Measurements from ENCODE around the gene DDAH1.

Gene DDAH1

DNA sequence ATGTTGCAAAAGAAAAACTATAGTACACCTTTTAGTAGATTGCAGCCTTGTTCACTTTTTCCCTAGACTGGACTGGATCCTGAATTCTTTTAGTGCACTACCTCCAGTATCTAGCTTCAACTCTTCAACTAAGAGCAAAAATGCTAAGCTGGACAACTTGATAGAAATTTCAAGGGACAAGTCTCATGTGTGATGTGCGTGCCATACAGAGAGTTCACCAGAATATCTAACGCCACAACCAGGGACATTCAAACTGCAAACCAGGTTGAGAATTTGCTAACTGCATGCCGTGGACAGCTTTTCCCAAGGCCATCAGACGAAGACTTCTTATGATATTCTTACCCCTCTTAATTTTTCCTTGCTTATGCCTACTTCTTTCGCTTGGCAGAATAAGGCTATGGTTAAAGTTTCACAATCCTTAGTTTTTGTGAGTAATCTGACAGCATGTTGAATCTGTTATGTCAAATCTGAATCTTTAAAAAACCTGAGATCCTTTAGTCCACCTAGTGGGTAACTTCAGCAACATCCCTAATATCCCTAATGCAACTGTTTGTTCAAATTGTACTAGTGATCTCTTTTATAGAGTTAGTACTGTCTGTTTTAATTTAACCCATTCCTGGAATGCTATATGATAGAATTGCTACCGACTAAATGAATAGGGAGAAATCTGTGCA lies 66.4 kb downstream of the DDAH1 start:
- no peak overlapping the region for H3K9ac ChIP-seq (ENCODE audit: low read depth in 1 of 2, low read length in 2 of 2)
- H3K27me3 ChIP-seq (ENCODE audit: control insufficient read depth in 2 of 2, insufficient read depth in 2 of 2, low read length in 2 of 2): no peaks in the 10 kb centered on the region
- no peaks in the 10 kb centered on the region for H3K36me3 ChIP-seq (ENCODE audit: control insufficient read depth in 2 of 2, insufficient read depth in 2 of 2, low read length in 2 of 2)
- H3K4me3 ChIP-seq (ENCODE audit: low read length in 2 of 2): no peak overlapping the region
- no peak overlapping the region for H3K27ac ChIP-seq (ENCODE audit: low read depth in 2 of 2, low read length in 2 of 2)
- no peaks in the 10 kb centered on the region for H3K9me3 ChIP-seq (ENCODE audit: control insufficient read depth in 2 of 2, low read length in 2 of 2)
- H3K4me1 ChIP-seq (ENCODE audit: control insufficient read depth in 2 of 2, insufficient read depth in 2 of 2, low read length in 2 of 2): no peaks in the 10 kb centered on the region

DNA sequence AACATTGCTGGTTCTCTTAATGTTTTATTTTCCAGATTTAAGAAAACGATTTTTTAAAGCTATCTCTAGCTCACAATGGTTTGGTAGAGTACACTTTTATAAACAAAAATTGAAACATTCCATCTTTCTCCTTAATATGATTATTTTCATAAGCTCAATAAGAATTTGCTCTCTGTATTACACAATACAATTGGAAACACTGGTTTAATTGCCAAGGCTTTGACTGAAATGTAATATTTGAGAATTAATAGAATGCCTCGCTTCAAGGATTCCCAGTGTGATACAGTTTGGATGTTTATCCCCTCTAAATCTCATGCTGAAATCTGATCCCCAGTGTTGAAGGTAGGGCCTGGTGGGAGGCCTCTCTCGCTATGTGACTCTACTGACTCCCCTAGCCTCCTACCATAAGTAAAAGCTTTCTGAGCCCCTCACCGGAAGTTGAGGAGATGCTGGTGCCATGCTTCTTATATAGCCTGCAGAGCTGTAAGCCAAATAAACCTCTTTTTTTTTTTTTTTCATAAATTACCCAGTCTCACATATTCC lies 67.4 kb downstream of the DDAH1 start:
- no peaks in the 10 kb centered on the region for H3K36me3 ChIP-seq (ENCODE audit: control insufficient read depth in 2 of 2, insufficient read depth in 2 of 2, low read length in 2 of 2)
- H3K4me3 ChIP-seq (ENCODE audit: low read length in 2 of 2): no peak overlapping the region
- no peaks in the 10 kb centered on the region for H3K4me1 ChIP-seq (ENCODE audit: control insufficient read depth in 2 of 2, insufficient read depth in 2 of 2, low read length in 2 of 2)
- H3K27me3 ChIP-seq (ENCODE audit: control insufficient read depth in 2 of 2, insufficient read depth in 2 of 2, low read length in 2 of 2): no peaks in the 10 kb centered on the region
- H3K9ac ChIP-seq (ENCODE audit: low read depth in 1 of 2, low read length in 2 of 2): no peak overlapping the region
- no peaks in the 10 kb centered on the region for H3K9me3 ChIP-seq (ENCODE audit: control insufficient read depth in 2 of 2, low read length in 2 of 2)
- H3K27ac ChIP-seq (ENCODE audit: low read depth in 2 of 2, low read length in 2 of 2): no peak overlapping the region

GRCh38 chr1:85396194-85396593 lies 68.8 kb downstream of the DDAH1 start:
- no peak overlapping the region for H3K27ac ChIP-seq (ENCODE audit: low read depth in 2 of 2, low read length in 2 of 2)
- H3K27me3 ChIP-seq (ENCODE audit: control insufficient read depth in 2 of 2, insufficient read depth in 2 of 2, low read length in 2 of 2): no peaks in the 10 kb centered on the region
- H3K9ac ChIP-seq (ENCODE audit: low read depth in 1 of 2, low read length in 2 of 2): no peak overlapping the region
- H3K9me3 ChIP-seq (ENCODE audit: control insufficient read depth in 2 of 2, low read length in 2 of 2): no peaks in the 10 kb centered on the region
- H3K36me3 ChIP-seq (ENCODE audit: control insufficient read depth in 2 of 2, insufficient read depth in 2 of 2, low read length in 2 of 2): no peaks in the 10 kb centered on the region
- no peaks in the 10 kb centered on the region for H3K4me1 ChIP-seq (ENCODE audit: control insufficient read depth in 2 of 2, insufficient read depth in 2 of 2, low read length in 2 of 2)
- no peak overlapping the region for H3K4me3 ChIP-seq (ENCODE audit: low read length in 2 of 2)

GRCh38 chr1:85394130-85394529 lies 70.8 kb downstream of the DDAH1 start:
- Histone ChIP-seq H3K9ac (ENCODE audit: low read depth in 1 of 2, low read length in 2 of 2) (no peak overlapping the region), H3K4me3 (ENCODE audit: low read length in 2 of 2) (no peak overlapping the region), H3K4me1 (ENCODE audit: control insufficient read depth in 2 of 2, insufficient read depth in 2 of 2, low read length in 2 of 2) (no peaks in the 10 kb centered on the region), H3K9me3 (ENCODE audit: control insufficient read depth in 2 of 2, low read length in 2 of 2) (no peaks in the 10 kb centered on the region), H3K36me3 (ENCODE audit: control insufficient read depth in 2 of 2, insufficient read depth in 2 of 2, low read length in 2 of 2) (no peaks in the 10 kb centered on the region), H3K27me3 (ENCODE audit: control insufficient read depth in 2 of 2, insufficient read depth in 2 of 2, low read length in 2 of 2) (no peaks in the 10 kb centered on the region), H3K27ac (ENCODE audit: low read depth in 2 of 2, low read length in 2 of 2) (no peak overlapping the region)

DNA sequence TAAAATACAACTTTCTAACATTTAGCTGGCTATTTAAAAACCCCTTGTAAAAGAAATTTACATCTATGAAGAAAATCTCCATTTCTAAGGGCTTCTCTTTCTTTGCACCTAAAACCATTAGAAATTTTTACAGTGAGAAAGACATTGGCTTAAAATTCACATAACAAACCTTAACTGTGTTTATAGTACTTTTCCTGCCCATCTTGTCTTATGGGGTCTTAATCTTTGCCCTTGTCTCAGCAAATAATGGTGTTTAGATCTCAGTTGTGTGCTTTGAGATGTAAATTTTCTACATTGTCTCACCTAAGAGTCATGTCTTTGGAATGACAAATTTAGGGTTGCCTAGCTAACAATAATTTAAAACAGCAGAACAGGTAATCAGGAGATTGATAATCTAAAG lies 71.5 kb downstream of the DDAH1 start:
- Histone ChIP-seq H3K9ac (ENCODE audit: low read depth in 1 of 2, low read length in 2 of 2) (no peak overlapping the region), H3K27ac (ENCODE audit: low read depth in 2 of 2, low read length in 2 of 2) (no peak overlapping the region), H3K27me3 (ENCODE audit: control insufficient read depth in 2 of 2, insufficient read depth in 2 of 2, low read length in 2 of 2) (no peaks in the 10 kb centered on the region)

GRCh38 chr1:85388416-85388815 lies 76.5 kb downstream of the DDAH1 start:
- Histone ChIP-seq H3K27me3 (ENCODE audit: control insufficient read depth in 2 of 2, insufficient read depth in 2 of 2, low read length in 2 of 2) (no peaks in the 10 kb centered on the region), H3K4me3 (ENCODE audit: low read length in 2 of 2) (no peak overlapping the region), H3K9me3 (ENCODE audit: control insufficient read depth in 2 of 2, low read length in 2 of 2) (no peaks in the 10 kb centered on the region), H3K9ac (ENCODE audit: low read depth in 1 of 2, low read length in 2 of 2) (no peak overlapping the region), H3K27ac (ENCODE audit: low read depth in 2 of 2, low read length in 2 of 2) (no peak overlapping the region), H3K36me3 (ENCODE audit: control insufficient read depth in 2 of 2, insufficient read depth in 2 of 2, low read length in 2 of 2) (no peaks in the 10 kb centered on the region), H3K4me1 (ENCODE audit: control insufficient read depth in 2 of 2, insufficient read depth in 2 of 2, low read length in 2 of 2) (no peaks in the 10 kb centered on the region)

More for the DNA sequence above, 71.5 kb downstream of the DDAH1 start:
- H3K36me3 ChIP-seq (ENCODE audit: control insufficient read depth in 2 of 2, insufficient read depth in 2 of 2, low read length in 2 of 2): no peaks in the 10 kb centered on the region
- H3K4me1 ChIP-seq (ENCODE audit: control insufficient read depth in 2 of 2, insufficient read depth in 2 of 2, low read length in 2 of 2): no peaks in the 10 kb centered on the region
- no peak overlapping the region for H3K4me3 ChIP-seq (ENCODE audit: low read length in 2 of 2)
- H3K9me3 ChIP-seq (ENCODE audit: control insufficient read depth in 2 of 2, low read length in 2 of 2): no peaks in the 10 kb centered on the region

DNA sequence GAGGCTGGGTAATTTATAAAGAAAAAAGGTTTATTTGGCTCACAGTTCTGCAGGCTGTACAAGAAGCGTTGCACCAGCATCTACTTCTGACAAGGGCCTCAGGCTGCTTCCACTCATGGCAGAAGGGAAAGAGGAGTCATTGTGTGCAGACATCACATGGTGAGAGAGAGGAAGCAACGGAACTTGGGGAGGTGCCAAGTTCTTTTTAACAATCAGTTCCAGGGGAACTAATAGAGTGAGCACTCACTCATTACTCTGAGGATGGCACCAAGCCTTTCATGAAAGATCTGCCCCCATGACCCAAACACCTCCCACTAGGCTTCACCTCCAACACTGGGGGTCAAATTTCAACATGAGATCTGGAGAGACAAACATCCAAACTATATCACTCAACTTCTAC lies 77.2 kb downstream of the DDAH1 start:
- Histone ChIP-seq H3K36me3 (ENCODE audit: control insufficient read depth in 2 of 2, insufficient read depth in 2 of 2, low read length in 2 of 2) (no peaks in the 10 kb centered on the region), H3K4me3 (ENCODE audit: low read length in 2 of 2) (no peak overlapping the region), H3K9me3 (ENCODE audit: control insufficient read depth in 2 of 2, low read length in 2 of 2) (peaks cover 0 to 3% of the 10 kb centered on the region in 2 donors), H3K9ac (ENCODE audit: low read depth in 1 of 2, low read length in 2 of 2) (no peak overlapping the region), H3K27me3 (ENCODE audit: control insufficient read depth in 2 of 2, insufficient read depth in 2 of 2, low read length in 2 of 2) (no peaks in the 10 kb centered on the region), H3K27ac (ENCODE audit: low read depth in 2 of 2, low read length in 2 of 2) (no peak overlapping the region), H3K4me1 (ENCODE audit: control insufficient read depth in 2 of 2, insufficient read depth in 2 of 2, low read length in 2 of 2) (no peaks in the 10 kb centered on the region)

DNA sequence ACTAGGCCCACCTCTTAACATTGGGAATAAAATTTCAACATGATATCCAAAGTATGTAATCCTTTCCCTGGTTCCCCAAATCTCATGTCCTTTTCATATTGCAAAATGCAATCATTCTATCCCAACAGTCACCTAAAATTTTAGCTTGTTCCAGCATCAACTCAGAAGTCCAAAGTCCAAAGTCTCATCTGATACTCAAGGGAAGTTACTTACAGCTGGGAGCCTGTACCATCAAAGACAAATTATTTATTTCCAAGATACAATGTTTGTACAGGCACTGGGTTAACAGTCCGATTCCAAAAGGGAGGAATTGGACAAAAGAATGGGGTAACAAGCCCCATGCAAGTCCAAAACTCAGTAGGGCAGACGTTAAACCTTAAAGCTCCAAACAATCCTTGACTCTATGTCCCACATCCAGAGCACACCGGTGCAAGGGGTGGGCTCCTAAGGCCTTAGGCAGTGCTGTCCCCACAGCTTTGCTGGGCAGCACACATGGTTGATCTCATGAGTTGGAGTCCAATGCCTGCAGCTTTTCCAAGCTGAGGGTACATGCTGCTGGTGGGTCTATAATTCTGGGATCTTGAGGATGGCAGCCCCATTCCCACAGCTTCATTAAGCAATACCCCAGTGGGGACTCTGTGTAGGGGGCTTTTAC lies 78.8 kb downstream of the DDAH1 start:
- Histone ChIP-seq H3K4me1 (ENCODE audit: control insufficient read depth in 2 of 2, insufficient read depth in 2 of 2, low read length in 2 of 2) (no peaks in the 10 kb centered on the region), H3K27ac (ENCODE audit: low read depth in 2 of 2, low read length in 2 of 2) (no peak overlapping the region), H3K27me3 (ENCODE audit: control insufficient read depth in 2 of 2, insufficient read depth in 2 of 2, low read length in 2 of 2) (no peaks in the 10 kb centered on the region), H3K4me3 (ENCODE audit: low read length in 2 of 2) (no peak overlapping the region), H3K36me3 (ENCODE audit: control insufficient read depth in 2 of 2, insufficient read depth in 2 of 2, low read length in 2 of 2) (no peaks in the 10 kb centered on the region), H3K9me3 (ENCODE audit: control insufficient read depth in 2 of 2, low read length in 2 of 2) (peaks cover 0 to 8% of the 10 kb centered on the region in 2 donors), H3K9ac (ENCODE audit: low read depth in 1 of 2, low read length in 2 of 2) (no peak overlapping the region)

DNA sequence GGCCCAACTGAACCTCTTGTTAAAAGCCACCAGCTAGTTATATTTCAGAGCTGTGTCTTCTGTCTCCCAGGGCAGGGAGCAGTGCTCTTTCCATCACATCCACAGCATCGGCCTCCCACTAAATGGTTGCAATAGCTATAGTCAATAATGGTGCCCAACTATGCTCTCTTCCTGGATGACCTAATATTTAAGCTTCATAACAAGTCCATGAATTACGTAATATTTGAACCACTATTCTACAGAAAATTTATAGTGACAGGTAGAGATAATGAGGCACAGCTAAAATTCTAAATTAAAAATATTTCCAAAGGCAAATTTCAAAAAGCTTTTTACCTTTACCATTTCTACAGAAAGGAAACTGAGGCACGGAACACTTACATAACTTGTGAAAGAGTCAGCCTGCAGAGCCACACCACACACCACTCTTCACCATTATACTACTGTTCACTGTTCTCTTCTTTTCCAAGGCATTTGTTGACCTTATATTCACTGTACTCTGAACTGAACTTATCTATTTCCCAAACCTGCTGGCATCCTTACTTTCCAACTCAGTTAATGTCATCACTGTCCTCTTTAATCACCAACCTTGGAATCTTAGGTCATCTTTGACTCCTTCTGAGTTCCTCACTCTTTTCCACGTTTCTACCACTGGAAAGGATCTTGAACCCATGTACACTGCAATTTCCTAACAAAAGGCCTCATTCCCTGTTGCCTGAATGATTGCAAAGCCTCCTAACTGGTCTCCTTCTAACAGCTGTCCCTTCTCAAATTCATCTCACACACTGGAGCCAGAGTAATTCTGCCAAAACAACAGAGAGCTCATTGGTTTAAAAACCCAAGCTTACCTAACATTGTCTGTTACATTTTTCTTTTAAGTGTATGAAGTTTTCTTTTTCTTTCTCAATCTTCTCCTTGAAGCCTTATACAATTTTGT lies 85.5 kb downstream of the DDAH1 start:
- no peak overlapping the region for H3K9ac ChIP-seq (ENCODE audit: low read depth in 1 of 2, low read length in 2 of 2)
- H3K27me3 ChIP-seq (ENCODE audit: control insufficient read depth in 2 of 2, insufficient read depth in 2 of 2, low read length in 2 of 2): no peaks in the 10 kb centered on the region
- H3K27ac ChIP-seq (ENCODE audit: low read depth in 2 of 2, low read length in 2 of 2): no peak overlapping the region
- H3K4me3 ChIP-seq (ENCODE audit: low read length in 2 of 2): no peak overlapping the region
- H3K4me1 ChIP-seq (ENCODE audit: control insufficient read depth in 2 of 2, insufficient read depth in 2 of 2, low read length in 2 of 2): no peaks in the 10 kb centered on the region
- peaks cover 0 to 8% of the 10 kb centered on the region in 2 donors for H3K9me3 ChIP-seq (ENCODE audit: control insufficient read depth in 2 of 2, low read length in 2 of 2)
- H3K36me3 ChIP-seq (ENCODE audit: control insufficient read depth in 2 of 2, insufficient read depth in 2 of 2, low read length in 2 of 2): no peaks in the 10 kb centered on the region

GRCh38 chr1:85378534-85378933 lies 86.4 kb downstream of the DDAH1 start:
- Histone ChIP-seq H3K4me1 (ENCODE audit: control insufficient read depth in 2 of 2, insufficient read depth in 2 of 2, low read length in 2 of 2) (no peaks in the 10 kb centered on the region), H3K27me3 (ENCODE audit: control insufficient read depth in 2 of 2, insufficient read depth in 2 of 2, low read length in 2 of 2) (no peaks in the 10 kb centered on the region)

More at GRCh38 chr1:85378534-85378933, 86.4 kb downstream of the DDAH1 start:
- Histone ChIP-seq H3K4me3 (ENCODE audit: low read length in 2 of 2) (no peak overlapping the region), H3K9ac (ENCODE audit: low read depth in 1 of 2, low read length in 2 of 2) (no peak overlapping the region), H3K9me3 (ENCODE audit: control insufficient read depth in 2 of 2, low read length in 2 of 2) (peaks cover 0 to 8% of the 10 kb centered on the region in 2 donors), H3K36me3 (ENCODE audit: control insufficient read depth in 2 of 2, insufficient read depth in 2 of 2, low read length in 2 of 2) (no peaks in the 10 kb centered on the region), H3K27ac (ENCODE audit: low read depth in 2 of 2, low read length in 2 of 2) (no peak overlapping the region)
